ENCODE results near the gene TNFSF18. TPM values are rescaled to one million over a fixed set of nuclear protein-coding genes. Genes with fewer than 3 reads are reported as not detected.

TNFSF18 gene
- total and polyA plus RNA-seq, 2 experiments from 2014 or later: 0.06 TPM; not detected in 1

DNA sequence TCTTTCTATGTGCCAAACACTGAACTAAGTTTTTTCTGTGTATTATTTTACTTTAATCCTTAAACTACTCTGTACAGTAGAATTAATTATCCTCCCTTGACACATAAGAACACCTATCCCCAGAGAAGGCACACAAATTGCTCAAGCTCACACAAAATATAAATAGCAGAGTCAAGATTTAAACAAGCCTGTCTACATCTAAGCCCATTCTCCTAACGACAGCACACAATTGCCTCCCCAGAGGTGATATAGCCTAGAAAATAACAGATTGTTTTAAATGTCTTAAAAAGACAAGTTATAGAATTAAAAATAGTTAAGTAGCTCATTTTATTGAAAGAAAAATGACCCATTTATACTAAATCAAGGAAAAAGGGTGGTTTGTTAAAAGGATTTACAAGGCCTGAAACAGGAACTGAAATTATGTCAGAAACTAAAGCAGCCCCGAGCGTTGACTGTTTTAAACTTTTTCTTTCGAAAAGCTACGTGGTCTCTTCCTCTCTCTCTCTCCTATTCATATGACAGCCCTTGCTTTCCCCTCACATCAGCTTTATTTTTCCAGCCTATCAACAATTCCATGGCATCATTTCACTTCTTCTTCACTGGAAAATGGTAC lies 30.5 kb downstream of the TNFSF18 start:
- DNase-seq (ENCODE audit: low read depth in 1 of 2, low spot score in 1 of 2): no peak
- no peak overlapping the region for H3K27ac ChIP-seq
- no peak overlapping the region for H3K4me3 ChIP-seq
- TF ChIP-seq, protein P1, sequence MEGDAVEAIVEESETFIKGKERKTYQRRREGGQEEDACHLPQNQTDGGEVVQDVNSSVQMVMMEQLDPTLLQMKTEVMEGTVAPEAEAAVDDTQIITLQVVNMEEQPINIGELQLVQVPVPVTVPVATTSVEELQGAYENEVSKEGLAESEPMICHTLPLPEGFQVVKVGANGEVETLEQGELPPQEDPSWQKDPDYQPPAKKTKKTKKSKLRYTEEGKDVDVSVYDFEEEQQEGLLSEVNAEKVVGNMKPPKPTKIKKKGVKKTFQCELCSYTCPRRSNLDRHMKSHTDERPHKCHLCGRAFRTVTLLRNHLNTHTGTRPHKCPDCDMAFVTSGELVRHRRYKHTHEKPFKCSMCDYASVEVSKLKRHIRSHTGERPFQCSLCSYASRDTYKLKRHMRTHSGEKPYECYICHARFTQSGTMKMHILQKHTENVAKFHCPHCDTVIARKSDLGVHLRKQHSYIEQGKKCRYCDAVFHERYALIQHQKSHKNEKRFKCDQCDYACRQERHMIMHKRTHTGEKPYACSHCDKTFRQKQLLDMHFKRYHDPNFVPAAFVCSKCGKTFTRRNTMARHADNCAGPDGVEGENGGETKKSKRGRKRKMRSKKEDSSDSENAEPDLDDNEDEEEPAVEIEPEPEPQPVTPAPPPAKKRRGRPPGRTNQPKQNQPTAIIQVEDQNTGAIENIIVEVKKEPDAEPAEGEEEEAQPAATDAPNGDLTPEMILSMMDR (IDR thresholded peaks at IDR 0.05; ENCODE audit: low read depth, low read length): no peak
- H3K27me3 ChIP-seq: no peaks in the 10 kb centered on the region
- H3K4me1 ChIP-seq (ENCODE audit: low read depth): no peaks in the 10 kb centered on the region
- no peaks in the 10 kb centered on the region for H3K9me3 ChIP-seq (ENCODE audit: low read depth)
- H3K36me3 ChIP-seq: no peaks in the 10 kb centered on the region

DNA sequence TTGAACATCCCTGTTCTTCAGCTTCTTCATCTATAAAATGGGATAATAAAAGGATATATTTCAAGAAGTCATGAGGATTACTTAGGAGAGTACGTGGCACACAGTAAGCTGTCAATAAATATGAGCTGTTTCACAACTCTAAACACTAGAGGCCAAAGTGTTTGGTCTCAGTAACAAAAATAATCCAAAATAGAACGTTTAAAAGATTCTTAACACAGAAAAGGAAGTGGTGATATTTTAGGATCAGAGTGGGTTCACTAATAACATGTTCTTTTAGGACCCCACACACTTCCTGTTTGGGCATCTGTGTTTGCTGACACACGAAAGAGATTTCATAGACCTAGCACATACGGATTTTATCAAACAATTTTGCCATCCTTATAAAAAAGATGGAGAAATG lies 32.9 kb downstream of the TNFSF18 start:
- no peaks in the 10 kb centered on the region for H3K27me3 ChIP-seq
- DNase-seq (ENCODE audit: low read depth in 1 of 2, low spot score in 1 of 2): no peak
- no peaks in the 10 kb centered on the region for H3K4me1 ChIP-seq (ENCODE audit: low read depth)
- H3K27ac ChIP-seq: no peak overlapping the region
- no peaks in the 10 kb centered on the region for H3K9me3 ChIP-seq (ENCODE audit: low read depth)
- TF ChIP-seq, protein P1 (IDR thresholded peaks at IDR 0.05; ENCODE audit: low read depth, low read length): no peak
- no peak overlapping the region for H3K4me3 ChIP-seq
- H3K36me3 ChIP-seq: no peaks in the 10 kb centered on the region

DNA sequence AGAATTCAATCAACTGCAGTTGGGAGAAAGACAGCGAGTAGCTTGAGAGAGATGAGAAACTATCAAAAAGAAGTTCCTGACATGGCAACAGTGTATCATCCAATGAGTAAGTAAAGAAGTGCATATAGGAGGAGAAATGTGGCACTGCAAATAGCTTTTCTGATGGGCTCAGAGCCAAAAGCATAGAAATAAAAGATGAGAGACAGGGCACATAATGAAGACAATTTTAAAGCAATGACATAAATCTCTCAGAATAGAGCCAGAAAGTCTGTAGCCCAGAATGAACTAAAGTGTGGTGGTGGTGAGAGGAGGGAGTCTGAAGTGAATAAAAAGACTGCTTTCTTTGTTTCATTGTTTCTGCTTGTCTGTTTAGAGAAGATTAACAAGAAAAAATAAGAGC lies 34.3 kb downstream of the TNFSF18 start:
- no peak for DNase-seq (ENCODE audit: low read depth in 1 of 2, low spot score in 1 of 2)
- TF ChIP-seq, protein P1 (IDR thresholded peaks at IDR 0.05; ENCODE audit: low read depth, low read length): no peak
- no peaks in the 10 kb centered on the region for H3K36me3 ChIP-seq

DNA sequence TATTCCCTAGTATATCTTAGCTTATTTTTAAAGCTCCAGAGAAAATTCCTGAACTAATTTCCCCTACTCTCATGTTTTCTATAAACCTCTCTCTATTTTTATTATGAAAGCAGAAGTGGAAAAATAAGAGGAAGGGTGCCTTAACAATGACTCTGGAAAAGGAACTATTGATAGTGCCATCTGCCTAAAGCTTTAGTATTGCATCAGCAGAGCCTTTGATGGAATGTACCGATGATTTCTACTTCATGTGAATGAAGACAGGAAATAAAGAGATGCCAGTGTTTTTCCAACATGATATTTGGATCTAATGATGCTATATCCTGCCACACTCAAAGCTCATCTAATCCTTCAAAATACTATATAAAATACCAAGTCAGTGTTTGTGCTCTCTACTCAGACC lies 35.1 kb downstream of the TNFSF18 start:
- TF ChIP-seq, protein P1 (IDR thresholded peaks at IDR 0.05; ENCODE audit: low read depth, low read length): no peak
- Histone ChIP-seq H3K27me3 (no peaks in the 10 kb centered on the region), H3K27ac (no peak overlapping the region), H3K9me3 (ENCODE audit: low read depth) (no peaks in the 10 kb centered on the region), H3K4me3 (no peak overlapping the region), H3K4me1 (ENCODE audit: low read depth) (no peaks in the 10 kb centered on the region), H3K36me3 (no peaks in the 10 kb centered on the region)
- DNase-seq (ENCODE audit: low read depth in 1 of 2, low spot score in 1 of 2): no peak

More for the DNA sequence above, 34.3 kb downstream of the TNFSF18 start:
- H3K27ac ChIP-seq: no peak overlapping the region
- H3K4me1 ChIP-seq (ENCODE audit: low read depth): no peaks in the 10 kb centered on the region
- no peaks in the 10 kb centered on the region for H3K9me3 ChIP-seq (ENCODE audit: low read depth)
- H3K27me3 ChIP-seq: no peaks in the 10 kb centered on the region
- no peak overlapping the region for H3K4me3 ChIP-seq

DNA sequence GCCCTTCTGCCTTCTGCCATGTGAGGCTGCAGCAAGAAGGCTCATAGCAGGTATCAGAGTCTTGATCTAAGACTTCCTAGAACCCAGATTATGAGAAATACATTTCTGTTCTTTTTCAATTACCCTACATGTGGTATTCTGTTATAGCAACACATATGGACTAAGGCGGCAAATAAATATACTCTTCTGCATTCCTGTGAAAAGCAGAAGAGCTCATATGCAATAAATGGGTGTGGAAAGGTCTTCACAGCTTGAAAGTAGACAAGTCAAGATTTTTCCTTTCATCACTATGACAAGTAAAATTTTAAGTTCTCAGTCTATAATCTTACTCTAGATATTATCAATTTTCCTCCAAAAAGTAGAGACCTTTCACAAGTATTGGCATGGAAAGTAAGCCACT lies 36.6 kb downstream of the TNFSF18 start:
- TF ChIP-seq, protein P1 (IDR thresholded peaks at IDR 0.05; ENCODE audit: low read depth, low read length): no peak

More for the DNA sequence above, 36.6 kb downstream of the TNFSF18 start:
- H3K27ac ChIP-seq: no peak overlapping the region
- no peaks in the 10 kb centered on the region for H3K36me3 ChIP-seq
- H3K4me1 ChIP-seq (ENCODE audit: low read depth): no peaks in the 10 kb centered on the region
- DNase-seq (ENCODE audit: low read depth in 1 of 2, low spot score in 1 of 2): no peak
- no peak overlapping the region for H3K4me3 ChIP-seq
- H3K9me3 ChIP-seq (ENCODE audit: low read depth): no peaks in the 10 kb centered on the region
- no peaks in the 10 kb centered on the region for H3K27me3 ChIP-seq
